Smooth muscle cell of trachea (primary cell): Measurements from ENCODE around the gene ZFP36. TPM values are rescaled to one million over a fixed set of nuclear protein-coding genes. Genes with fewer than 3 reads are reported as not detected.

ENCODE experiments used
- total RNA-seq: library from RNA; depleted of rRNA; stranded (reverse); fragments of >200 nt; gene quantifications from 2 replicates; pipeline ENCODE4 v1.2.1, GENCODE V29; 2014

ZFP36 gene, protein sequence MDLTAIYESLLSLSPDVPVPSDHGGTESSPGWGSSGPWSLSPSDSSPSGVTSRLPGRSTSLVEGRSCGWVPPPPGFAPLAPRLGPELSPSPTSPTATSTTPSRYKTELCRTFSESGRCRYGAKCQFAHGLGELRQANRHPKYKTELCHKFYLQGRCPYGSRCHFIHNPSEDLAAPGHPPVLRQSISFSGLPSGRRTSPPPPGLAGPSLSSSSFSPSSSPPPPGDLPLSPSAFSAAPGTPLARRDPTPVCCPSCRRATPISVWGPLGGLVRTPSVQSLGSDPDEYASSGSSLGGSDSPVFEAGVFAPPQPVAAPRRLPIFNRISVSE
- total RNA-seq = 7.3 and 8.8 TPM in 2 replicates

DNA sequence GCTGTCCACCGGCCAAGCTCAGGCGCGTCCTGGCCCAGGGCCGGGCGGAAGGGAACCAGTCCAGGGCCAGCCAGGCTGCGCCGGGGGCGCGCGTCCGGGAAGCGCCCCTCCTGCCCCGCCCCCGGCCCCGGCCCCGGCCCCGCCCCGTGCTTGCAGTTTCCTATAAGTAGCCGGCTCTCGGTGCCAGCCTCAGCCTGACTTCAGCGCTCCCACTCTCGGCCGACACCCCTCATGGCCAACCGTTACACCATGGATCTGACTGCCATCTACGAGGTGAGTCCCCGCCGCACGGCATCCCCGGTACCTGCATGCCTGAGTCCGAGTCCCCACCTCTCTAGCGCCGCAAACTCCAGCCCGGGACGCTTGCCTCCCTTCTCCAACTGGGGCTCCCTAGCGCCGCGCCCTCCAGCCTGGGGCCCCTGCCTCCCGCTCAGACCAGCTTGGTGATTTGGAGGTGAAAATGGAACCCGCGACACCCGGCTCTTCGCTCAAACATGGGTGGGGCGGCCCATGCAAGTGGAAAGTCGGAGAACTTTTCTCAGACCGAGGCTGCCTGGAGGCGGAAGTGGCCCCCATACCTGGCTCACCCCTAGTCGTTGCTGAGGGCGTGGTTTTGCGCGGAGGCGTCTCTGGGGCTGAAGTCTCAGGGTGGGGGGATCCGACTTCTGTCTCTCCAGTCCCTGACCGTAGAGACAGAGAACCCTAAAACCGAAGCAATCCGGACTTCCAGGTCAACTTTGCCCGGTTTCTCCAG is at the start of gene ZFP36:
TSS of gene ZFP36 (plus strand) at position 192 of the 754 bp plus-strand sequence. CDS start at position 250, 58 bp downstream.

GRCh38 chr19:39390751-39391437 is 15.8 kb upstream of the ZFP36 start, which contains the start of the genes MED29 and PAF1:
Gene MED29, plus strand, starts transcription at chr19:39391378. Its CDS starts 45 bp downstream, at chr19:39391423.
Gene PAF1, minus strand, starts transcription at chr19:39391106. Its CDS starts 242 bp downstream, at chr19:39390864.

DNA sequence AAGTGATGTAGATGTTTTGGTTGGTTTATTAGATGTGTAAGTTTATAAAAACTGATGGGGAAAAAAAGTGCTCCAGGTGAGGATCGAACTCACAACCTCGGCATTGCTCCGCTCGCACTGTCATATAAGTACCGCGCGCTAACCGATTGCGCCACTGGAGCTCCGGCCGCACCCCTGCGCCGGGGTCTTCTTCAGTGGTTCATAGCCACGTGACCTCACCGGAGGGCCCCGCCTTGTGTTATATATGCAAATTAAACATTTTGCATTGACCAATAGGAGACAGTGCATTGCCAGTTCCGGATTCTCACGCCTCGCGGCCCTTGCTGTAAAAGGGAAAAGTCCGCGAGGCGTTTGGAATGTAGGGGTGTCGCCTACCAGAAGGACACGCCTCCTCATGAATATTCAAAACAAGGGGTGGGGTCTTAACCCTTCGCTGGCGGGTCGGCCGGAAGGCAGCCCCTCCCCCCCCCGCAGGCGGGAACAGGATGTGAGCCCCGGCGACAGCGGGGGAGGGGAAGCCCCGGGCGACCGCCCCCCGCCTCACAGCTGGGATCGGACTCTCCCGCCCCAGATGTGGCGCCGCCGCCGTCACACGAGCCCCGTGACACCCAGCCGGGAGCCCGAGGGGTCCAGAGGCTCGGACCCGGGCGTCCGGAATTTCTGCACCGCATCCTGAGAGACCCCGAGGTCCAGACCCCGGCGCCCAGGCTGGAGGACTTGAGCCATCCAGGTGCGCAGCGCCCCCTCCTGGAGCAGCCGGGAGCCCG is 5.6 kb downstream of the ZFP36 start, which contains the start of gene PLEKHG2:
TSS of gene PLEKHG2 (plus strand) at position 570 of the 767 bp plus-strand sequence. CDS start 1,418 bp downstream, outside the sequence.

GRCh38 chr19:39435499-39436349 is 29.1 kb downstream of the ZFP36 start, which contains the start of gene RPS16:
Gene RPS16, minus strand, starts transcription at chr19:39435949. Its CDS starts 54 bp downstream, at chr19:39435895.

DNA sequence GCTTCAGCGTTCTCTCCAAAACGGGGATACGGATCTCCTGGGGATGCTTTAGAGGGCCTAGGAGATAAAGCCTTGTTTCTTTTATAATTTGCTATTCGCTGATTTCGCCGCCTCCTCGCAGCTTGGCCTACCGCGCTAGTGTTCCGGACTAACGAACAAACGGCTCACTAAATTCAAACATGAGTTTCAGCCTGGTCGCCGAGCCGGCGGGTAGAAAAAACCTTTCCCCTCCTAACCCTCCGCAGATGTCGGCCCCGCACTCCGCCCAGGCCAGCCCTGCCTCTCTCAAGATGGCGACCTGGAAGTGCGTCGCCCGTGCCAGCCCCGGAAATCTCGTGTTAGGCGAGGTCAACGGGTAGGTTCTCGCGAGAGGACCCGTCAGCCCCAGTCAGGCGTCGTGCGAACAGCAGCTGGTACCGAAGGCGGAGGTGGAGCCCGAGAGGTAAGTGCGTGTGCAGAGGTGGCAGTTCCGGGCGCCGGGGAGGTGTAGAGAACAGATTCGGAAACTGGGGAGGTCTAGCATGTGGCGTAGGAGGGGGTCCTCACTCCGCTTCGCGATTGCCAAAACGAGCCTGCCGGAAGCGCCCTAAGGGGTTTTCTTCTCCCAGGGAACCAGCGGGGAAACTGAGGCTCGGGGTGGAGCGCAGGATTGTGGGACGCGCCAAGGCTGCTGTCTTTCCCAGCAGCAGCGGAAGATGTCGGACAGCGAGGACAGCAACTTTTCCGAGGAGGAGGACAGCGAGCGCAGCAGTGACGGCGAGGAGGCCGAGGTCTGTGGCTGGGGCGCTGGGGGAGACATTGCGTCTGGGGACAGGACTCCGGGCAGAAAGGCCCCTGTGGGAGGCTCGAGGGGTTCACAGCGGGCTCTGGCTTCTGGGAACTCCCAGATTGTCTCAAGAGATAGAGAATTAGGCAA is 38.8 kb downstream of the ZFP36 start, which contains the start of gene SUPT5H:
TSS of gene SUPT5H (plus strand) at position 387 of the 916 bp plus-strand sequence. CDS start at position 696, 309 bp downstream.

Other genes starting within 250 kb of the ZFP36 start
- gene NCCRP1, start 209.9 kb upstream of the ZFP36 start, total RNA-seq = under 0.01 TPM in 1 of 2 replicates, not detected in the other
- not detected in 2 replicates for gene SYCN, start 202.6 kb upstream of the ZFP36 start, total RNA-seq
- gene IFNL3, start 161.8 kb upstream of the ZFP36 start, total RNA-seq = not detected in 2 replicates
- not detected in 2 replicates for gene IFNL4, start 158.0 kb upstream of the ZFP36 start, total RNA-seq
- not detected in 2 replicates for gene IFNL2, start 138.5 kb upstream of the ZFP36 start, total RNA-seq
- not detected in 2 replicates for gene IFNL1, start 110.4 kb upstream of the ZFP36 start, total RNA-seq
- gene LRFN1, start 86.0 kb upstream of the ZFP36 start, total RNA-seq = 0.15 and 0.50 TPM in 2 replicates
- gene GMFG, start 70.8 kb upstream of the ZFP36 start, total RNA-seq = not detected in 2 replicates
- gene SAMD4B, start 64.4 kb upstream of the ZFP36 start, total RNA-seq = 68.4 and 109 TPM in 2 replicates
- 36.2 and 42.3 TPM in 2 replicates for gene PAF1, start 15.7 kb upstream of the ZFP36 start, total RNA-seq
- 17.9 and 34.4 TPM in 2 replicates for gene MED29, start 15.5 kb upstream of the ZFP36 start, total RNA-seq
- gene PLEKHG2, start 5.8 kb downstream of the ZFP36 start, total RNA-seq = 13.1 and 25.5 TPM in 2 replicates
- 127 and 236 TPM in 2 replicates for gene RPS16, start 29.1 kb downstream of the ZFP36 start, total RNA-seq
- 54.5 and 81.5 TPM in 2 replicates for gene SUPT5H, start 38.7 kb downstream of the ZFP36 start, total RNA-seq
- 70.5 and 72.4 TPM in 2 replicates for gene TIMM50, start 74.0 kb downstream of the ZFP36 start, total RNA-seq
- under 0.01 and 0.33 TPM in 2 replicates for gene DLL3, start 92.1 kb downstream of the ZFP36 start, total RNA-seq
- gene SELENOV, start 108.3 kb downstream of the ZFP36 start, total RNA-seq = 0.33 TPM in 1 of 2 replicates, not detected in the other
- gene EID2B, start 126.0 kb downstream of the ZFP36 start, total RNA-seq = 2.6 and 3.3 TPM in 2 replicates
- gene EID2, start 133.3 kb downstream of the ZFP36 start, total RNA-seq = 10.8 and 15.2 TPM in 2 replicates
- gene LGALS13, start 195.7 kb downstream of the ZFP36 start, total RNA-seq = not detected in 2 replicates
- gene LGALS16, start 249.1 kb downstream of the ZFP36 start, total RNA-seq = not detected in 2 replicates